ENCODE measurements around the gene GAGE10.

- TF ChIP-seq CTCF (IDR thresholded peaks at IDR 0.05) = no peak
- no peak for TF ChIP-seq EP300 (IDR thresholded peaks at IDR 0.05)
Observed at GRCh38 chrX:49309401-49309981, 6.0 kb downstream of the GAGE10 start.
